Measurements from ENCODE around the gene FAM118B.

The FAM118B gene

DNA sequence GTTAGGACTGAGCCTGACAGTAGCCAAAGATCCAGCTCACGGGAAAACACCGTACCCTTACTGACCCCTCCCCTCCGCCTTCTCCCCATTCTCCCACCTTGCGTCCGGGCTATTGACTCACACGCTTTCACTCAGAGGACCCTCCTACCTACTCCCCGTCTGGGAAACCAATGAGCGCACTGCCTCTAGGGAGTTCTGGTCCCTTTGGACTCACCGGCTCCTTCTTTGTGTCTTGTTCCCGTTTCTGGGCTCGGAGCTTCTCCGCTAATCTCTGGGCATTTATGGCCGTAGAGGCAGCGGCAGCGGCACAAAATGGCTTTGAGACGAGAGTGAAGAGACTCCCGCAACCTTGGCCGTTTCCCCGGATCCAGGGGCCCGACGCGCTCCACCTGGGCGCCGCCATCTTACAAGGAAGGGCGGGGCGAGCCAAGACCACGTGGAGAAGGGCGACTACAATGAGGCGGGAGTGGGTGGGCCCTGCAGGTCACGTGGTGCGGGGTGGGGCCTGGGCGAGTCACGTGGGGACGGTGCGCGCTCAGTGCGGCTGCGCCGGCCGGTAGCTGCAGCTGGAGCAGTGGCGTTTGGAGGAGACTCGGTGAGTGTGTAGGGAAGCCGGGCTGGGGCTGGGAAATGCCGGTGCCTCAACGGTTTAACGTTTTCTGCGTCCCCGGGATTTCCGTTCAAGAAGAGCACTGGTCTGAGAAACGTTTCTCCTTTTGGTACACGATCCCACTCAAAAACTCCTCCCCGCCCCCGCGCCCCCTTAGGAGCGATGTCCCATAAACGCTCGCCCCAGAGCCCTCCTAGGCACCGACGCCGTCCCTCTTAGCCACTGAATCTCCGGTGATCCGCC is at the start of gene FAM118B, which contains the start of gene RPUSD4:
TSS of gene FAM118B (plus strand) at position 547 of the 853 bp plus-strand sequence. CDS start 23,220 bp downstream, outside the sequence.
TSS of gene RPUSD4 (minus strand) at position 415 of the 853 bp plus-strand sequence. CDS start at position 403, 12 bp downstream.
- peak; percentile 90 for DNase-seq

DNA sequence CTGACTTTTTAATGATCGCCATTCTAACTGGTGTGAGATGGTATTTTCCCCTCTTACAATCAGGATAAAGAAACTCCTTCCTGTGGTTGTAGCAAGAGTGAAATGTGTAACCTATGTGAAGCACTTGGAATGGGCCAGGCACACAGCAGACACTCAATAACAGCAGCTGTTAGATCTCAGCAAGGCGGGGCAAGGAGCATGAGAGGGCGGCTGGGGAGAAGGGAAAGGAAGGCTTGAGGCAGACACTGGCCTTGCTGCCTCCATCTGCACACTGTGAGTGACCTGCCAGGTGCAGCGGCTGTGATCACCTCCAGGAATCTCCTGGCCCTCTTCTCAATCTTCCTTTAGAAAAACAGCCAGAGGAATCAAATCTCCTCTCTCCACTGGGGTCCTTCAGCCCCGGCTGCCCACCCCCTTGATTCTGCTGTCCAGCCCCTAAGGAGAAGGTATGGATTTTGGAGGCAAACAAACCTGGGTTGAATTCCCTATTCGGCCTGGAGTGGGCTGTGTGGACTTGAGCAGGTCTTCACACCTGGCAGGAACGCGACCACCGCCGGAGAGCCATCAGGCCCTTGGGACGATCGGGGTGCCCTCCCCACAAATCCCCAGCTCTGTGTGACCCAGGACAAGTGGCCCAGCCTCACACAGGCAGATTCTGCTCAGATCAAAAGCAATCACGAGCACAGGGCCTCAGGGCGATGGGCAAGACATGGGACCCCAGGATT is 49.1 kb upstream of the FAM118B start:
- no peak for DNase-seq

DNA sequence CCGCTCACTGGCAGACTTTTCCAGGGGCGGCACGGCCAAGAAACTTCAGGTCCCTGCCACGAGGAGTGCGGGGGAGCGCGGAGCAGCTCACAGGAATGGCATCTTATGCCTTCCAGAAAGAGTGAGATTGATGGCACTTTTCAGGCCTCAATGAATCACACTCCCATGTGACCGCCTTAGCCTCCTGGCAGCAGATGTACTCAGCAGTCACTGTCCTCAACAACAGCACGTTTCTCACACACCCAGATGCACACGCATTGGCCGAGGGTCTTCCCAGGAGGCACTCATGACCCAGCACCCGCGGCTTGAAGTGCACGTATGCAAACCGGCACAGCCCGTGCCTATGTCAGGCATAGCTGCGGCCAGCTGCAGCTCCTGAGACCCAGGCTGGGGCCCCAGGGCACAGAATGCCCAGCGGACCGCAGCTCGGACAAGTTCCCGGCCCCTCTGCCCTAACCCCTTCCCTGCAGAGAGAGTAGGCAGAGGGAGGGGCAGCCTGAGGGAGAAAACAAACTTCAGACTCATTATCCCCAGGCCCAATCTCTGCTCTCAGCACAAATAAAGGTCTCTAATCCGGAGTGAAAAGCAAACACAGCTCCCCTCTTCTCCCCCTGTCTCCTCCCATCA is 48.4 kb upstream of the FAM118B start:
- no peak for DNase-seq

DNA sequence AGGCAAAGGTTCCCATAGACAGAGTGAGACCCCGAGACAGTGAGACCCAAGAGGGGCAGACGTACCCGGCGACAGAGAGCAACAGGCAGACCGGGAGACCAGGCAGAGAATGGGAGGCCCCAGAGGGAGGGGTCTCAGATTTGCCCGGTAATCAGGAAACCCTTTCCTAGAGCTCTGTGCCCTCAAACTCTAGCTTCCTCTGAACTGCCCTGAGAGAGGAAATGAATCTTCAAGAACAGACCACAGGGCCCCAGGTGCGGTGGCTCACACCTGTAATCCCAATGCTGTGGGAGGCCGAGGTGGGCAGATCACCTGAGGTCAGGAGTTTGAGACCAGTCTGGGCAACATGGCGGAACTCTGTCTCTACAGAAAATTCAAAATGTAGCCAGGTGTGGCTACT is 47.8 kb upstream of the FAM118B start:
- DNase-seq: no peak

DNA sequence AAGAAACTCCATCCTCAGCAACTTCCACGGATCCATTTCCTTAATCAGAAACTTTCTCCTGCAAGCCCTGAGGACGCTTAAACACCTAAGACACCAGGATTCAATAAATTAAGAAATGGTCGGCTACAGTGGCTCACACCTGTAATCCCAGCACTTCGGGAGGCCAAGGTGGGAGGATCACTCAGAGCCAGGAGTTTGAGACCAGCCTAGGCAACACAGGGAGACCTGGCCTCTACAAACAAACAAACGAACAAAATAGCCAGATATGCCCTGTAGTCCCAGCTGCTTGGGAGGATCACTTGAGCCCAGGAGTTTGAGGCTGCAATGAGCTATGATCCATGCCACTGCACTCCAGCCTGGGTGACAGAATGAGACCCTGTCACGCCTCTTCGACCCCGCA is 46.8 kb upstream of the FAM118B start:
- DNase-seq: no peak

DNA sequence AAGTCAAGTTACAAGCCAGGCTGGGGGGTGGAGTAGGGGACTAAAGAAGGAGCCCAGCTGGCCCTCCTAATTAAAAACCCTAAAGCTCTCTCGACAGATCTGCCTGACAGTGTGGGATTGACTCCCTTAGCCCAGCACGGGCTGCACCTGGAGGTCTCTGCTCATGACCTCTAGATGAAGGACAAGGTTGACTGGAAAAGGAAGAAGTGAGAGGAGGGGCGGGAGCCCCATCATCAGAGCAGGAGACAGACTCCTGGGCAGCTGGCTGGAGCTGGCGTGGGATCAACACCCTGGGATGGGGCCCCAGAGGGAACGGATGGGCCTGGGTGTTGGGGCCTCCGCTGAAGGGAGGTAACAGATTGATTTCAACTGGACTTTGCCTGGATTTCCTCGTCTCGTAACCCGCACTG is 46.3 kb upstream of the FAM118B start:
- no peak for DNase-seq

DNA sequence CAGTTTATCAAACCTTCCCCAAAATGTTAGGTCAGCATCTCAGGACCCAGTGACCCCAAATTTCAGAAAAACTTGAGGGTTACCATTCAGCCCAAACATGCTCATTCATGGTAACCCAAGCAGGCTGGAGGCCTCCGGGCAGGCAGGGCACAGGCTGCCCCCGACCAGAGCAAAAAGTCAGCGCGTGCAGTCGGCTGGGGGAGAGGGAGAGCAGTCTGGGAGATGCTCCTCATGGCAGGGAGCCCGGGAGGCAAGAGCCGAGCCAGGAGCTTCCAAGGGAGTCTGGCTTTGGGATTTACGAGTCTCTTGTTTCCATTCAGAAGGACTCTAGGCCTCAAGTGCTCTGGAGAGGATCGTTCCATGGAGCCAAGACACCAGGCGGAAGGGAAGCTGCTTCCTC is 45.8 kb upstream of the FAM118B start:
- DNase-seq: no peak

DNA sequence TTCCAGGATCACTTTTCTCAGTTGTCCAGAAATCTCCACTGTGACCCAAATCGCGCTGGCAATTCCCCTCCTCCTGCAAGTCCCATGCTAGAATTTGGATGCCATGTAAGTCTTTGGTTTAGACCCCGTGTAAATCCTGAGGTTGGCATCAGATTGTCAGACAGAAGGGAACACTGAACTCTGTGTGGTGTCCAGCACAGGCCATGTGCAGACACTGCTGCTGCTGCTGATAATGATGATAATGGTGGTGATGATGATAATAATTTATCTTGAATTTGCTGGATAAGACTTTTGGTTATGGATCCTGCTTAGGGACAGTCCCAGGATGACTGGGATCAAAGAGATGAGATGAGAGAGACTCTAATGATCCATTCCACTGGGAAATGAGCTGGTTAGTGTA is 45.2 kb upstream of the FAM118B start:
- DNase-seq: no peak

DNA sequence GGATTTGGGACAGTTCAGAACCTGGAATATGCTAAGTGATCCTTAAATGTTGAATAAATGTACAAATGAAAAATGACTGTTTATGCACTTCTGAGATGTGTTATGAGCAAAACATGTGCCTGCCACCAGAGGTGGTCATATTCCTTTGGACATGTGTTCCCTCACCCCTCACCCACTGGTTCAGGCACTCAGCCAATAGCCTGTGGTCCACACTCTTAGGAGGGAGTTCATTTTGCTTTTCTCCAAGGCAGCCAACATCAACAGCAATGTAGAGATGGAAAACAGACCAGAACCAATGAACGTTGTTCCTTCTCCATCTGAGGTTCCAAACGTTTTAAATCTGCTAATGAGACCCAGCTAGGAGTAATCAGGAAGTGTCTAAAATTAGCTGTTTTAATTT is 44.1 kb upstream of the FAM118B start:
- no peak for DNase-seq

DNA sequence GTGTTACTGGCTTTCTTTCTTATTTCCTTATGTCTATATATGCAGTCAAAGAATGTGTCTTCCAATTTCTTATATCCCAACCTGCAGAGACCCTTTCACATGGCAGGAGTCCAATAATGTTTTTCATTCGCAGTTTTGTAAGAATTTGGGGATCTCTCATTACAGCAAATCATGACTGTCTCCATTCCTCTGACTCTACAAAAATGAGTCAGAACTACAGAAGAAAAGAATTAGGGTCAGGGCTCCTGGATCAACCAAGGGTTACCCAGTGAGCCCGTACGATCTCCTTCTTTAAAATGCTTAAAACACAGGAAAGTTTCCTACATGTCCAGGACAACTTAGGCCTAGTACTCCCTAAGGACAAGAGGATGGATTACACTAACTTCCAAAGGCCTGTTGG is 42.3 kb upstream of the FAM118B start:
- no peak for DNase-seq

DNA sequence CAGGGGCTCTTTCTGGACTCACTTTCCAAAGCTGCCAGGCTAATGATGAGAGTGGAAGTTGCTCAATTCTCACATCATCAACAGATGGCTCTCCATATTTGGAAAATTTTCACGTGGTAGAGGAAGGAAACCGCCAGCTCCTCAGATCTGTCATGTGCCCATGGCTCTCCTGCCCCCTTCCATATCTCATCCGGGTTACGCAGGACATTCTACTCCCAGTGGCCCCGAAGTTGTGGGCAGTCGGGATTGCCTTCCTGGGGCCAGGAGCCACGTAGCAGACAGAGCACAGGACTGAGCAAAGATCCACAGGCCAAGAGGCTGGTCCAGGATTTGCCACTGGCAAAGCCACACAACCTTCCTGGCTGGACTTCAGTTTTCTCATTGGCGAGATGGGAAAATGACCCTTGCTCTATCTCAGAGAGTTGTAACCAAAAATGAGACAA is 39.0 kb upstream of the FAM118B start:
- no peak for DNase-seq

DNA sequence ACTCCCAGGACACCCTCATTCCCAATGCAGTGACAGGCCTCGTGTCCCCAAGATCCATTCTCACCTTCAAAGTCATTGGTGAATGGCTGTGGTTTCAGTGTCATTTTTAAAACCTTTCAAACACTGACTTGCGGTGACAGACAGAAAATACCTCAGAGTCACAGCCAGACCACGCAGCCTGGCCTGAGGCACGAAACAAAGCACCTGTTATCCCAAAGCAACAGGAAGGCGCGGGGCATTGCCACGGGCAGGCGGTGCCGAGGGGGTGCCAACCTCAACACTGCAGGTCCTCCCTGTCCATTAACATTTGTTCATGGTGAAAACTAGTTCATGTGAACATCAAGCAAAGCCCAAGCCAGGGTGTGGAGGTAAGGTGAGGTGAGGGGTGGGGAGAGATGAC is 38.3 kb upstream of the FAM118B start:
- no peak for DNase-seq

DNA sequence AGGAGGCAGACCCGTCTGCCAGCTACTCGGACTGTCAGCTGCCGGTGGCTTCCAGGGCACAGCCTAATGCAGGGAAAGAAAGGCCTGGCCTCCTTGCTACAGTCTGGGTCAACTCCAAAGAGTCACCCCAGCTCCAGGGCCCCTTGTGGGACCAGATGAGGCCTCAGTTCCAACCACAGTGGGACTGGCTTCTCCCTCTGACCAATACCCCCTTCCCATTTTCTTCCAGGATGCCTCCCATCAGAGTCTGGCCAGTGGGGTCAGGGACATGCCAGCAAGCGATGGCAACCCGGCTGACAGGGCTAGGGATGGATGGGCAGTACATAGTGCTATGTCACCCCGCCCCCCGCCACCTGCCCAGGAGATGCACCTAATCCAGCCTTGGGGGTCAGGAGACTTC is 36.8 kb upstream of the FAM118B start:
- DNase-seq: no peak

DNA sequence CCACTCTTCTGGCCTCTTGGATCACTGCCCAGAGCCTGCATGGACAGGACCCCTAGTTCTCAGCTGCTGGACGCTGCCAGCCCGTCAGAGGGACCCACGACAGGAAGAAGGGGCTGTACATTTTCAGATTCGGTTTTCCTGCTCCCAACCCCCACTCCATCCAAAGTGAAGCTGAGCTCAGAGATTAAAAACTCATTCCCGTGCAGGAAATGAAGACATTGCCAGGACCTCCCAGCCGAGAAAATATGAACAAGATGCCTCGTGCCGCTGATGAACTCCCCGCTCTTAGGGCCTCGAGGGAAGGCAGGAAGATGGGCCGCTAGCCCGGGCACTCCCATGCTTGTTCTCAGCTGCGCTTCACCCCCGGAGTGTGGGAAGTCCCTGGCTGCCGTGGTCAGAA is 36.2 kb upstream of the FAM118B start:
- no peak for DNase-seq

DNA sequence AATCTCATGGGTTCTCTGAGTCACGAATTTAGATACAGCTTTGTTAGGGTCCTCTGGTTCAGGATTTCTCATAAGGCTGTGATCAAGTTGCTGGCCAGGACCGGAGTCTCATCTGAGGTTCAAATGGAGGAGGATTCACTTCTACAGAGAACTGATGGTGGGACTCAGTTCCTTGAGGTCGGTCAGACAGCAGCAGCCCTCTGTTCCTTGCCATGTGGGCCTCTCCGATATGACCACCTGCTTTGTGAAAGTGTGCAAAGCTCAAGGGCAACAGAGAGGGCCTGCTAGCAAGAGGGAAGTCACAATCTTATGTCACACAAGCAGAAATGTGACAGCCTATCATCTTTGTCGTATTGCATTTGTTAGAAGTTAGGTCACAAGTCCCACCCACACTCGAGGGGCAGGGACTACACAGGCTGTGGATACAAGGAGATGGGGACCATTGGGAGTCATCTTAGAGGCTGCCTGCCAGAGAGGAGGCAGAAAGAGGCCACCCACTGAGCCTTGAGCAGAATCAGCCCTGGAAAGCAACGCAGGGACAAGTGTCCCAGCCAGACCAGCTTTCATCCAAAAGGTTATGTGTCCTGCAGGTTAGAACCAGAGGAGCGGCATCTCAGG is 34.6 kb upstream of the FAM118B start:
- no peak for DNase-seq

DNA sequence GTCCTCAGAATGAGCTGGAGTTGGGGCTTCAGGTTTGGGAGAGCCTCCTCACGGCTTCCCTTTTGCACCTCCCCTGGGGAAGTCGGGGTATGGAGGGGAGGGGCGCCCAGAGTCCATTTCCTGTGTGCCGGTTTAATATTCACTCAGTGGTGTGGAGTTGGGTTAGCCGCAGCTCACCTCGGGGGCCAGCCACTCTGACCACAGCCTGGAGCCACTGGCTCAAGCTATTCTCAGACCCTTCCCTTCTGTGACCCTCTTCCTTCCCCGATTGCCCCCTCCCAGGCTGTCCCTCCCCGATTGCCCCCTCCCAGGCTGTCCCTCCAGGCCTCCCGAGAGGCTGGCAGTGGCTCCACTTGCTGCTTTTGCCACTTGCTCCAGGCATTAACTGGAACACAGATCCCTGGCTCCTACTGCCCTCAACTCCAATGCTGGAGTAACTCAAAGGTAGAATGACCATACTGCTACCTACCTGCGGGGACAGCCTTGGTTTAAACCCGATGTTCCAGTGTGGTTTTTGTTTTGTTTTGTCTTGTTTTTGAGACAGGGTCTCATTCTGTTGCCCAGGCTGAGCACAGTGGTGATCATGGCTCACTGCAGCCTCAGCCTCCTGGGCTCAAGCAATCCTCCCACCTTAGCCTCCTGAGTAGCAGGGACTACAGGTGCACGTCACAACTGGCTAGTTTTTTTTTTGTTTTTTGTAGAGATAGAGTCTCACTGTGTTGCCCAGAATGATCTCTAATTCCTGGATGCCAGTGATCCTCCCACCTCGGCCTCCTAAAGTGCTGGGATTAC is 29.4 kb upstream of the FAM118B start:
- DNase-seq: no peak

DNA sequence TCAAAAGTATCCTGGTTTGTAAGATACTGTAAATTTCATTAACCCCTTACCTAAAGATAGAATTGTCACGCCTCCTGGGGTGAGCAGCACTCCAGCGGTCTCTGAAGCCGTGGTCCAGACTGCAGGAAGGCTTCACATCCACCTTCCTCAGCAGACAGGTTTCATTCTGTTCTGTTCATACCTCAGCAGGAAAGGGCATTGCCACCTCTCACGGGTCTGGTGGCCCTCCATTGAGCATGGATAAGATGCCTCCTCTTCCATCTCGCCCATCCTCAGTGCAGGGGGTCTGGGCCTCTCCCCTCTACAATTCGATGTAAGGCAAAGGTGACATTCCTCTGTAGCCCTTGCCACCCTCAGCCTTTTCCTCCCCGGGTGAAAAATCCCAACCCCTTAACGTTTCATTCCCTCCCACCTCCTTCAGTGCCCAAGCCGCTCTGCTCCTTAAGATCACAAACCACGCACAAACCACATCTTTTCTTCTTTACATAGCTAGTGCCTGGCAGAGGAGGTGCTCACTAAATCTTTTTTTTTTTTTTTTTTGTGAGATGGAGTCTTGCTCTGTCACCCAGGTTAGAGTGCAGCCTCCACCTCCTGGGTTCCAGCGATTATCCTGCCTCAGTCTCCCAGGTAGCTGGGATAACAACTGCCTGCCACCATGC is 28.7 kb upstream of the FAM118B start:
- DNase-seq: no peak

DNA sequence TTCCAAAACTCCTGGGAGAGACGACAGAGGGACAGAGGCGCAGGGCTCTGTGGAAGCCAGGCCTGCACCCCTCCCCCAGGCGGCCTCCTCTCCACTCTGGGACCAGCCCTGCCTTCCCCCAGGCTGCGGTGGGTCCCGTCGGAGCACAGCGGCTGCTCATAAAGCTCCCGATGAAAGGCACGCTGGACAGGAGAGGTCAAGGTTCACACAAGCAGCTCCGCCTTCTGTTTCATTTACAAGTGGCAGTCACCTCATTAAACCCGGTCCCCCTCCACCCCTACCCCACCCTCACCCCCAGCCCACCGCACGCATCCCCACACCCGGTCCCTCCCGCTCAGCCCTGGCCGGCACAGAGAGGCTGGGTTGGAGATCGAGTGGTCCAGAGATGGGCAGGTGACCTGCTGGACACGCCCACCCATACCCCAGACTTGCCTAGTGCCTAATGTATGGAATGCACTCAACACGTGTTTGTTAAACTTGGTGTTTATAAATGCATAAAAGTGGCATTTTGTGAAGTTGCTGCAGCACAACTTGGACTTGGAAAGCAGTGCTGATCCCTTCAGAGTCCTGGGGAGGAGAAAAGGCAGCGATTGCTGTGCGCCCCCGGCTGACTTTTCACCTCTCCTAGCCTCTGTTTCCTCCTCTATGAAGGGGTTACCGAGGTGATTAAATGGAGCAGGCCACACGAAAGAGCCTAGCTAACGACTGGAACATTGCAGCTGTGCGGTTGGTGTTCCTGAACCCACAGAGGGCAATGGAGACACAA is 26.1 kb upstream of the FAM118B start:
- DNase-seq: no peak

DNA sequence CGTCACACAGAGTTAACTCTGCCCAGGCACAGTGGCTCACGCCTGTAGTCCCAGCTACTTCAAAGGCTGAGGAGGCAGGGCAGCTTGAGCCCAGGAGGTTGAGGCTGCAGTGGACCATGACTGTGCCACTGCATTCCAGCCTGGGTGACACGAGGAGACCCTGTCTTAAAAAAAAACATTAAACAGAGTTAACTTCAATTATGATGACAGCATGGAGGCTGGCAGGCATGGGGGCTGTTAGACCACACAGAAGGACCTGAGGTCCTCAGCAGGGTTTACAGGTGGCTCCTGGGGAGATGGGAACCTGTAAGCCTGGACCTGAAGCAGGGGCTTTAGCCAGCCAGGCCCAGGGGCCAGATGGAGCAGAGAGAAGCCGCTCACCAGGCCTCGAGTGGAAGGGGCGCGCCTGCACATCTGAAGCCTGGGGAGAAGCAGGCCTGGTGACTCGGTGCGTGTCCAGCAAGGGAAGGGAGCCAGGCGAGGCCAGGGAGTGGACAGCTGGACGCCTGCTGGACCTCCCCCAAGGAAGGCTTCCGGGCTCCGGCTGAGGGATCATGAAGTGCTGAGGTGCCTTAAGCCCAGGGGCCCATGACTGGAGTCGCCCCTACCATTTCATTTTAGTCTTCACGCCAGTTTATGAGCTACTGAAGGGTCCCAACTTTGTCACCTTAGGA is 25.4 kb upstream of the FAM118B start:
- DNase-seq: no peak

All from NCI-H2227 treated with DMSO at 0.1 percent for 48 hours (cell line).